A673 (cell line): ENCODE data around the gene TMEM217. TPM values are rescaled to one million over a fixed set of nuclear protein-coding genes. Genes with fewer than 3 reads are reported as not detected.

ENCODE experiments used
- BruUV-seq: library from RNA; stranded (reverse); fragments of 400-500 nt; replicated peaks from 2 replicates; lab custom pipeline; 2021; lab: Mats Ljungman, UMichigan
- CTCF ChIA-PET: fragments of 300-600 bp; sonication (Branson Sonifier 250); formaldehyde crosslinking; loops from one replicate; lab custom pipeline; 2022; ENCODE audit warnings: antibody characterized with exemption; lab: Charles Lee
- POLR2A ChIA-PET: fragments of 300-600 bp; sonication (Branson Sonifier 250); formaldehyde crosslinking; loops from one replicate; lab custom pipeline; 2022; ENCODE audit warnings: antibody characterized with exemption; ENCODE audit not compliant: low non-redundant PET; lab: Charles Lee
- DNase-seq: peaks from one replicate; pipeline ENCODE4 v3.0.0-alpha.2; 2015; ENCODE audit warnings: low spot score
- H3K27ac ChIP-seq: fragments of 200-600 bp; sonication (generic); 2 replicates; pipeline ENCODE4 v1.5.1; 2016; ENCODE audit warnings: mixed run types, low read depth, mild to moderate bottlenecking, mixed read lengths, antibody characterized with exemption, low read length; ENCODE audit not compliant: poor library complexity, severe bottlenecking
- H3K27me3 ChIP-seq: fragments of 200-600 bp; sonication (generic); replicated peaks from 2 replicates; pipeline ENCODE4 v1.6.1; 2017; ENCODE audit warnings: mixed run types, low read depth, mild to moderate bottlenecking, mixed read lengths, antibody characterized with exemption, low read length; ENCODE audit not compliant: insufficient read depth, poor library complexity
- H3K36me3 ChIP-seq: fragments of 200-600 bp; sonication (generic); 2 replicates; pipeline ENCODE4 v1.6.1; 2016; ENCODE audit warnings: mixed run types, mild to moderate bottlenecking, mixed read lengths, antibody characterized with exemption, low read length; ENCODE audit not compliant: insufficient read depth, poor library complexity, severe bottlenecking
- H3K4me1 ChIP-seq: fragments of 200-600 bp; sonication (generic); 2 replicates; pipeline ENCODE4 v1.6.1; 2017; ENCODE audit warnings: mixed run types, mild to moderate bottlenecking, mixed read lengths, antibody characterized with exemption, low read length; ENCODE audit not compliant: insufficient read depth, poor library complexity, severe bottlenecking
- H3K4me3 ChIP-seq: fragments of 200-600 bp; sonication (generic); 2 replicates; pipeline ENCODE4 v1.5.1; 2016; ENCODE audit warnings: low read depth, mixed run types, mild to moderate bottlenecking, mixed read lengths, low read length; ENCODE audit not compliant: poor library complexity, severe bottlenecking
- H3K9me3 ChIP-seq: fragments of 200-600 bp; sonication (generic); 2 replicates; pipeline ENCODE4 v1.6.1; 2016; ENCODE audit warnings: mixed run types, low read depth, mild to moderate bottlenecking, mixed read lengths, antibody characterized with exemption, low read length; ENCODE audit not compliant: poor library complexity, severe bottlenecking
- EZH2 ChIP-seq: fragments of 200-600 bp; sonication (generic); IDR thresholded peaks from 2 replicates; pipeline ENCODE4 v1.6.1; 2017; ENCODE audit warnings: borderline replicate concordance, low read depth, mild to moderate bottlenecking, mixed read lengths, antibody characterized with exemption, low read length; ENCODE audit not compliant: poor library complexity, severe bottlenecking
- intact Hi-C: fragments of 100-400 bp; cut with micrococcal nuclease; formaldehyde crosslinking; loops from one replicate; pipeline ENCODE4 v1.10.0; 2022; ENCODE audit not compliant: unreplicated experiment
- total RNA-seq: library from RNA; stranded (reverse); gene quantifications from 2 replicates; pipeline ENCODE4 v1.2.3, GENCODE V29; 2021
- TF ChIP-seq, protein P1 (sequence below): fragments of 300-800, 200-600 bp; sonication (generic); conservative IDR thresholded peaks from 2 replicates; pipeline ENCODE4 v1.5.1; 2017; ENCODE audit warnings: low read depth, mild to moderate bottlenecking, antibody characterized with exemption, low read length, moderate library complexity, mixed read lengths

TMEM217 gene
- total RNA-seq, 1 experiment from 2014 or later, result 0.37 TPM

DNA sequence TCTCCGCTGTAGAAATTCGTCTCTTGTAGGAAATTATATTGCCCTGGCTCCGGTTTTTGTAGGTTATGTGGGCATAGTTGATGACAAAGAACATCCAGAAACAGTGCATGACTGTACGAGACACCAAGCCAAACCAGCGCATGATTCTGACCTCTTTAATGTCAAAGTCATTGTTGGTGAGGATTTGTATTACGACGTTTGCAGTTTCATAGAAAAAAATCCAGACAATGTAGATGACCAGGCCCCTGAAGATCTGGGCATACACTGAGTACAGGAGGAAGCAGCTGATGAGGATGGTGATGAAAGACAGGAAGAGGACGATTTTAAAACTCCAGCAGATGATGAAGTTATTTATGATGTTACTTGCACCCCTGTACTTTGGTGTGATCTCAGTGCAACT, 39.4 kb downstream of the TMEM217 start:
- CTCF ChIA-PET, result no interaction called here
- no TSS peak for BruUV-seq
- intact Hi-C loops, result loop anchor here (10.0 kb wide), 1 partner anchor 334 kb away; the partner anchor contains the start of gene C6orf89

DNA sequence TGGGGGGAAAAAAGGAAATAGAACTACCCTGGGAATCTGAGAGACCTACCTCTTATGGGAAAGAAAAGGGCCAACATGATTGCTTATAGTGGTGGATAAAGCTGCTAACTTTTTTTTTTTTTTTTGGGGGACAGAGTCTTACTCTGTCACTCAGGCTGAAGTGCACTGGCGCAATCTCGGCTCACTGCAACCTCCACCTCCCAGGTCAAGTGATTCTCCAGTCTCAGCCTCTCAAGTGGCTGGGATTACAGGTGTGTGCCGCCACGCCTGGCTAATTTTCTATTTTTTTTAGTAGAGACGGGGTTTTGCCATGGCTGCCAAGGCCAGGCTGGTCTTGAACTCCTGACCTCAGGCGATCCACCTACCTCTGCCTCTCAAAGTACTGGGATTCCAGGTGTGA, 39.9 kb downstream of the TMEM217 start:
- ChIA-PET POLR2A (no interaction called here), CTCF (no interaction called here)
- Histone ChIP-seq H3K4me3 (no peak overlapping the region), H3K27me3 (no peaks in the 10 kb centered on the region), H3K9me3 (no peaks in the 10 kb centered on the region), H3K27ac (no peak overlapping the region), H3K36me3 (no peaks in the 10 kb centered on the region), H3K4me1 (peaks cover 14% of the 10 kb centered on the region)
- intact Hi-C loops, result loop anchor here (10.0 kb wide), 1 partner anchor 333 kb away; the partner anchor contains the start of gene C6orf89
- no peak for DNase-seq
- no TSS peak for BruUV-seq
- TF ChIP-seq, protein P1, sequence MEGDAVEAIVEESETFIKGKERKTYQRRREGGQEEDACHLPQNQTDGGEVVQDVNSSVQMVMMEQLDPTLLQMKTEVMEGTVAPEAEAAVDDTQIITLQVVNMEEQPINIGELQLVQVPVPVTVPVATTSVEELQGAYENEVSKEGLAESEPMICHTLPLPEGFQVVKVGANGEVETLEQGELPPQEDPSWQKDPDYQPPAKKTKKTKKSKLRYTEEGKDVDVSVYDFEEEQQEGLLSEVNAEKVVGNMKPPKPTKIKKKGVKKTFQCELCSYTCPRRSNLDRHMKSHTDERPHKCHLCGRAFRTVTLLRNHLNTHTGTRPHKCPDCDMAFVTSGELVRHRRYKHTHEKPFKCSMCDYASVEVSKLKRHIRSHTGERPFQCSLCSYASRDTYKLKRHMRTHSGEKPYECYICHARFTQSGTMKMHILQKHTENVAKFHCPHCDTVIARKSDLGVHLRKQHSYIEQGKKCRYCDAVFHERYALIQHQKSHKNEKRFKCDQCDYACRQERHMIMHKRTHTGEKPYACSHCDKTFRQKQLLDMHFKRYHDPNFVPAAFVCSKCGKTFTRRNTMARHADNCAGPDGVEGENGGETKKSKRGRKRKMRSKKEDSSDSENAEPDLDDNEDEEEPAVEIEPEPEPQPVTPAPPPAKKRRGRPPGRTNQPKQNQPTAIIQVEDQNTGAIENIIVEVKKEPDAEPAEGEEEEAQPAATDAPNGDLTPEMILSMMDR, result no peak

More for the DNA sequence above, 39.4 kb downstream of the TMEM217 start:
- no peaks in the 10 kb centered on the region for H3K36me3 ChIP-seq
- no peak overlapping the region for H3K27ac ChIP-seq
- H3K4me3 ChIP-seq, result no peak overlapping the region
- no peaks in the 10 kb centered on the region for H3K9me3 ChIP-seq
- POLR2A ChIA-PET, result no interaction called here
- TF ChIP-seq EZH2, result no peak
- TF ChIP-seq, protein P1, result no peak
- no peaks in the 10 kb centered on the region for H3K27me3 ChIP-seq
- DNase-seq, result peak; percentile 17
- H3K4me1 ChIP-seq, result peaks cover 18% of the 10 kb centered on the region

DNA sequence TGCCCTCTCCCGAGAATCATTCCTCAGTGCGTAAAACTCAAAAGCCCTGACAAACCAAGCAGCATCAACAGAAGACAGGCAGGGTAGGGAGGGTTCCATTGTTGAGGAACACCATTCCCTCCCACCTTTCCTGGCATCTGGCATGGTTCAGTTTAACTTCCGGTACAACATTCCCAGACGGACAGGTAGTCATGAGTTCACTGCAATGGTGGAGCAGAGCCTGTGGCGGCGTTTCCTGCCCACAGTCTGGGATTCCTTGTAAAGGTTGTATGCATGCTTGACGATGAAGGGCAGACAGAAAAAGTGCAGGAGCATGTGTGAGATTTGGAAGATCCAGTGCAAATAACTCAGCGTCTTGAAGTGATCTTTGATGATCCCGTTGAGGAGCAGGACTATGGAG, 45.7 kb downstream of the TMEM217 start:
- POLR2A ChIA-PET, result no interaction called here
- intact Hi-C loops, result loop anchor here (10.0 kb wide), 1 partner anchor 327 kb away; the partner anchor contains the start of gene C6orf89
- no peak for TF ChIP-seq EZH2
- TF ChIP-seq, protein P1, result no peak

More for the DNA sequence above, 45.7 kb downstream of the TMEM217 start:
- Histone ChIP-seq H3K9me3 (no peaks in the 10 kb centered on the region), H3K27ac (no peak overlapping the region), H3K4me3 (no peak overlapping the region), H3K36me3 (no peaks in the 10 kb centered on the region), H3K4me1 (no peaks in the 10 kb centered on the region), H3K27me3 (no peaks in the 10 kb centered on the region)
- BruUV-seq, result no TSS peak
- no peak for DNase-seq
- CTCF ChIA-PET, result interaction anchor here (1.1 kb wide), 1 partner anchor 194 kb away, joined by 6 read pairs; no protein-coding TSS in a partner anchor
